GM10248 (cell line): ENCODE data around the gene ZNF423.

ENCODE experiments used
- CTCF ChIA-PET: fragments of 300-600 bp; sonication (Branson Sonifier 250); formaldehyde crosslinking; extraction: SDS; loops from one replicate; lab custom pipeline; 2021; ENCODE audit warnings: antibody characterized with exemption; lab: Yijun Ruan, JAX
- POLR2A ChIA-PET: fragments of 350-650 bp; sonication (Branson Sonifier 250); formaldehyde crosslinking; extraction: SDS; loops from one replicate; lab custom pipeline; 2020; ENCODE audit warnings: antibody characterized with exemption; lab: Yijun Ruan, JAX
- DNase-seq: peaks from one replicate; pipeline ENCODE4 v3.0.0; 2012; ENCODE audit errors: extremely low spot score
- TF ChIP-seq, protein P1 (sequence below): IDR thresholded peaks from 2 replicates; pipeline ENCODE4 v1.5.1; 2012; ENCODE audit warnings: mild to moderate bottlenecking, low read depth; ENCODE audit errors: extremely low read depth, missing control alignments, control extremely low read depth

Gene ZNF423

GRCh38 chr16:49622084-49622390 lies 233.9 kb downstream of the ZNF423 start:
- no peak for DNase-seq
- ChIA-PET CTCF (no interaction called here), POLR2A (no interaction called here)
- TF ChIP-seq, protein P1, sequence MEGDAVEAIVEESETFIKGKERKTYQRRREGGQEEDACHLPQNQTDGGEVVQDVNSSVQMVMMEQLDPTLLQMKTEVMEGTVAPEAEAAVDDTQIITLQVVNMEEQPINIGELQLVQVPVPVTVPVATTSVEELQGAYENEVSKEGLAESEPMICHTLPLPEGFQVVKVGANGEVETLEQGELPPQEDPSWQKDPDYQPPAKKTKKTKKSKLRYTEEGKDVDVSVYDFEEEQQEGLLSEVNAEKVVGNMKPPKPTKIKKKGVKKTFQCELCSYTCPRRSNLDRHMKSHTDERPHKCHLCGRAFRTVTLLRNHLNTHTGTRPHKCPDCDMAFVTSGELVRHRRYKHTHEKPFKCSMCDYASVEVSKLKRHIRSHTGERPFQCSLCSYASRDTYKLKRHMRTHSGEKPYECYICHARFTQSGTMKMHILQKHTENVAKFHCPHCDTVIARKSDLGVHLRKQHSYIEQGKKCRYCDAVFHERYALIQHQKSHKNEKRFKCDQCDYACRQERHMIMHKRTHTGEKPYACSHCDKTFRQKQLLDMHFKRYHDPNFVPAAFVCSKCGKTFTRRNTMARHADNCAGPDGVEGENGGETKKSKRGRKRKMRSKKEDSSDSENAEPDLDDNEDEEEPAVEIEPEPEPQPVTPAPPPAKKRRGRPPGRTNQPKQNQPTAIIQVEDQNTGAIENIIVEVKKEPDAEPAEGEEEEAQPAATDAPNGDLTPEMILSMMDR = no peak

DNA sequence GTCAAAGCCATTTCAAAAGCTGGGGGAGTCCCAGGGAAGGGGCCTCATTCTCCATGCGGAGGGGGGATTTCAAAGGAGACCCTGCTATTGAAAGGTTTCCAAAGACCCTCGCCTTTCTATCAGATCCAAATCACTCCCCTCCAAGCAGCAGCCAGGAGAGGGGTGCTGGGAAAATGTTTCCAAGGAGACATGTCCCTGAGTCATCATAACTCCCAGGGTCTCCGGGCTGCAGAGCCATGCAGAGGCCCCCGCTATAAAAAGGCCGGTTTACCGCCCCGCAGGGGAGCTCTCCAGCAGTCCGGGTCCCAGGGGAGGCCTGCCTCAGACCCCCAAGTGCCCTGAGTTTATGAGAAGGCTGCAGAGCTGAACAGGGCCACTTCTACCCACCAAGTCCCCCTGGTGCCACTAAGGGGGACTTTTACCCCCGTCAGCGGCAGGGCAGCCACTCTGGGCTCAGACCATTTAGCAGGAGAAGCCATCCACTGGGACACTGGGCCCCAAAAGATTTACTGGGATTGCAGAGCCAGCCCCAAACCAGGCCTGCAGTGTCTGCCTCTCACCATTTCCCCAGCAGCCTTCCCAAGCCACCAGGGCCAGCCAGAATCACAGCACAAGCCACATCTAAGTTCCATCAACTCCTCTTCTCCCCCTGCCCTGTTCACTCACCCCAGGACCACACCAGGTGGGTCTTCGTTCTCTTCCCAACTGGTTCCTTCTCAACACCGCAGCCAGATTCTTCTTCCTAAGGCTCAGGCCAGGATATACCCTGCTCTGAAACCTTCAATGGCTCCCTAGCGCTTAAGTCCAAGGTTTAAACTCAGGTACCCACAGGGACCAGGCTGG lies 234.4 kb downstream of the ZNF423 start:
- no peak for DNase-seq
- ChIA-PET CTCF (no interaction called here), POLR2A (no interaction called here)
- TF ChIP-seq, protein P1 = no peak

- ChIA-PET CTCF (no interaction called here), POLR2A (no interaction called here)
- TF ChIP-seq, protein P1 = no peak
- no peak for DNase-seq
Observed at GRCh38 chr16:49620869-49621240, 235.1 kb downstream of the ZNF423 start.

DNA sequence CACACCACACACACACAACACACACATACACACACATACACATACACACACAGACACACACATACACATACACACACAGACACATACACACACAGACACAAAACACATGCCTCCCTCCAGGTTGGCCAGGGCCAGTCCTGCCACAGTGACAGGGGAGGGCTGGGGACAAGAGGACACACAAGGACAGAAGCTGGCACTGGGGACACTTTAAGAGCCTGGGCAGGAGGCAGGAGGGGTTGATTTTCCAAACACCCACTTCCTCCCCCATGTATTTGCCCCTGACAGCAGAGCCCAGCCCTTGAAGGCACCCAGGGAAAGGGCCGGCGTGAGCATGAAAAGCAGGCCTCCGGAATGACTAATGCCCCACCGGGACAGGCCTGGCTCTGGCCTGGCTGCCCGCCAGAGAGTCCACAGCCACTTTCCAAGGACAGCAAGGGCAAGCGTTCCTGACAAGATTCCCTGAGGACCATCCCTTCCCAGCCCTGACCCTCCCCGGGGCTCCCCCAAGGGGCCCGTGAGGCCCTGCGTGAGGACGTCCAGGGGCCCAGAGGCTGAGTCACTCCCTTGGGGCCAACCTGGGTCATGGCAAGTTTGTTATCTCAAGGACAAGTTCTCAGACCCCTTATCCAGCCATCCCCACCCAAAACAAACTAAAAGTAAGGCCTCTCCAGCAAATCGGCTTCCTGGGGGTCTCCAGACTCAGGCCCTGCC lies 235.6 kb downstream of the ZNF423 start:
- ChIA-PET CTCF (no interaction called here), POLR2A (no interaction called here)
- TF ChIP-seq, protein P1 = no peak
- DNase-seq = no peak

DNA sequence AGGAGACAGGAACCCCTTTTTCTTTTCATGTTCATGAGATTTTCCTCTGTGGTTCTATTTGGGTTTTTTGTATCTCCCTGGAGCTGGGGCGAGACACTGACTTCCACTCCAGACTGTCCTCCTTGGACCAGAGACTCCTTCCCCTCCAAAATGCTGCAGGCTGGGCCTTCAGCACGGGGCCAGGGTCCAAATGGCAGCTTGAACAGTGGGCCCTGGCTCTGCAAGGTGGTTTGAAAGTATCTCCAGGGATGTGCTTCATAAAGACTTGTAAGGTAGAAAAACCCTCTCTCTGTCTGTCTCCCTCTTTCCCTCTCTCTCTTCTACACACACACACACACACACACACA lies 236.1 kb downstream of the ZNF423 start:
- CTCF ChIA-PET = no interaction called here
- no peak for DNase-seq
- POLR2A ChIA-PET = no interaction called here
- TF ChIP-seq, protein P1 = no peak

- POLR2A ChIA-PET = no interaction called here
- TF ChIP-seq, protein P1 = no peak
- DNase-seq = no peak
- CTCF ChIA-PET = interaction anchor here (1.0 kb wide), 1 partner anchor 11 kb away, joined by 3 read pairs; no protein-coding TSS in a partner anchor
Observed at GRCh38 chr16:49618955-49619354, 237.0 kb downstream of the ZNF423 start.
